HepG2 (cell line): ENCODE results near the gene NFATC2. TPM values are rescaled to one million over a fixed set of nuclear protein-coding genes. Genes with fewer than 3 reads are reported as not detected.

ENCODE experiments used
- CAMTA2 ChIP-seq: sonication (generic); formaldehyde crosslinking; IDR thresholded peaks from 2 replicates; pipeline ENCODE4 v1.4.0; 2020; ENCODE audit warnings: mild to moderate bottlenecking, missing genetic modification reagents, borderline replicate concordance
- FOXJ3 ChIP-seq: sonication (generic); formaldehyde crosslinking; IDR thresholded peaks from 2 replicates; pipeline ENCODE4 v1.4.0; 2020; ENCODE audit warnings: missing genetic modification reagents, mild to moderate bottlenecking, borderline replicate concordance
- HNF1A ChIP-seq, 2 experiments: sonication (generic) in 1 of 2; formaldehyde crosslinking in 1 of 2; IDR thresholded peaks; 2 replicates each; pipeline versions ENCODE4 v1.4.0 to v1.6.1; 2016 to 2020; ENCODE audit warnings: borderline replicate concordance in 1 of 2, low read depth in 1 of 2, mild to moderate bottlenecking in 1 of 2, missing genetic modification reagents in 1 of 2
- HNRNPH1 ChIP-seq: fragments of 200-400 bp; formaldehyde crosslinking; optimal IDR thresholded peaks from 2 replicates; pipeline ENCODE3; 2017; ENCODE audit warnings: mild to moderate bottlenecking, low read depth, low read length
- JDP2 ChIP-seq: sonication (generic); formaldehyde crosslinking; IDR thresholded peaks from 2 replicates; pipeline ENCODE4 v1.8.1; 2022; ENCODE audit warnings: missing genetic modification reagents, borderline replicate concordance
- KAT2B ChIP-seq: fragments of 150-350 bp; IDR thresholded peaks from 2 replicates; pipeline ENCODE4 v1.6.1; 2014; ENCODE audit warnings: low read depth, low read length, borderline replicate concordance
- MTERF4 ChIP-seq: sonication (generic); formaldehyde crosslinking; IDR thresholded peaks from 2 replicates; pipeline ENCODE4 v1.8.0; 2023; ENCODE audit warnings: mild to moderate bottlenecking, missing genetic modification reagents
- NFIC ChIP-seq: IDR thresholded peaks from 2 replicates; pipeline ENCODE4 v1.6.1; 2012; ENCODE audit warnings: mild to moderate bottlenecking, low read length, inconsistent platforms
- PAX8 ChIP-seq: sonication (generic); formaldehyde crosslinking; IDR thresholded peaks from 2 replicates; pipeline ENCODE4 v1.8.0; 2022; ENCODE audit warnings: mild to moderate bottlenecking, missing genetic modification reagents, borderline replicate concordance
- POLR2AphosphoS5 ChIP-seq: IDR thresholded peaks from 2 replicates; pipeline ENCODE4 v1.6.1; 2012; ENCODE audit warnings: low read depth, low read length
- SALL2 ChIP-seq: sonication (generic); formaldehyde crosslinking; IDR thresholded peaks from 2 replicates; pipeline ENCODE4 v1.8.1; 2023; ENCODE audit warnings: mild to moderate bottlenecking, missing genetic modification reagents, inconsistent platforms
- SETDB1 ChIP-seq: sonication (generic); formaldehyde crosslinking; IDR thresholded peaks from 2 replicates; pipeline ENCODE4 v1.5.1; 2020; ENCODE audit warnings: missing genetic modification reagents, mild to moderate bottlenecking, borderline replicate concordance
- SIX1 ChIP-seq: sonication (generic); formaldehyde crosslinking; IDR thresholded peaks from 2 replicates; pipeline ENCODE4 v1.4.0; 2020; ENCODE audit warnings: missing genetic modification reagents, borderline replicate concordance
- SYNCRIP ChIP-seq: fragments of 200-400 bp; formaldehyde crosslinking; IDR thresholded peaks from 2 replicates; pipeline ENCODE4 v1.6.1; 2018; ENCODE audit warnings: mild to moderate bottlenecking, low read depth, low read length; ENCODE audit not compliant: insufficient read depth
- TEAD3 ChIP-seq: optimal IDR thresholded peaks from 2 replicates; pipeline ENCODE3; 2016; ENCODE audit warnings: borderline replicate concordance
- ZBTB20 ChIP-seq: sonication (generic); formaldehyde crosslinking; IDR thresholded peaks from 2 replicates; pipeline ENCODE4 v1.8.1; 2023; ENCODE audit warnings: missing genetic modification reagents, low read depth, mild to moderate bottlenecking, borderline replicate concordance
- ZBTB3 ChIP-seq: sonication (generic); formaldehyde crosslinking; IDR thresholded peaks from 2 replicates; pipeline ENCODE4 v1.4.0; 2020; ENCODE audit warnings: low read depth, mild to moderate bottlenecking, moderate library complexity, missing genetic modification reagents, borderline replicate concordance
- ZIK1 ChIP-seq: sonication (generic); formaldehyde crosslinking; IDR thresholded peaks from 2 replicates; pipeline ENCODE4 v1.5.0; 2020; ENCODE audit warnings: mild to moderate bottlenecking, low read depth, missing genetic modification reagents, borderline replicate concordance
- ZNF263 ChIP-seq: sonication (generic); formaldehyde crosslinking; IDR thresholded peaks from 2 replicates; pipeline ENCODE4 v1.4.0; 2020; ENCODE audit warnings: missing genetic modification reagents
- ZNF335 ChIP-seq: sonication (generic); formaldehyde crosslinking; IDR thresholded peaks from 2 replicates; pipeline ENCODE4 v1.4.0; 2020; ENCODE audit warnings: missing genetic modification reagents
- ZNF451 ChIP-seq: sonication (generic); formaldehyde crosslinking; IDR thresholded peaks from 2 replicates; pipeline ENCODE4 v1.5.0; 2020; ENCODE audit warnings: mild to moderate bottlenecking, missing genetic modification reagents
- ZNF605 ChIP-seq: sonication (generic); formaldehyde crosslinking; IDR thresholded peaks from 2 replicates; pipeline ENCODE4 v1.8.0; 2022; ENCODE audit warnings: mild to moderate bottlenecking, missing genetic modification reagents
- ZNF747 ChIP-seq: sonication (generic); formaldehyde crosslinking; IDR thresholded peaks from 2 replicates; pipeline ENCODE4 v1.8.1; 2023; ENCODE audit warnings: missing genetic modification reagents, mild to moderate bottlenecking, borderline replicate concordance
- ZNF792 ChIP-seq: IDR thresholded peaks from 2 replicates; pipeline ENCODE4 v1.6.1; 2016
- ZSCAN25 ChIP-seq: sonication (generic); formaldehyde crosslinking; IDR thresholded peaks from 2 replicates; pipeline ENCODE4 v1.8.0; 2022; ENCODE audit warnings: mild to moderate bottlenecking, missing genetic modification reagents
- polyA plus RNA-seq, 8 experiments: library from polyadenylated mRNA; depleted of rRNA in 3 of 8; stranded (reverse) in 7 of 8; unstranded in 1 of 8; fragments of >200 nt; fragmentation: Illumina TruSeq in 4 of 8; extraction: Trizol in 4 of 8; gene quantifications; 2 replicates each; pipeline versions ENCODE4 v1.2.1 to v1.2.3, GENCODE V29; 2011 to 2016; ENCODE audit warnings: low read depth in 4 of 8, missing spikeins in 1 of 8, mixed read lengths in 1 of 8; ENCODE audit not compliant: insufficient read depth in 1 of 8
- total RNA-seq, 5 experiments: library from RNA; depleted of rRNA; stranded (reverse); fragments of >200 nt; fragmentation: Illumina TruSeq; extraction: Trizol; gene quantifications; 2 replicates each; pipeline ENCODE4 v1.2.3, GENCODE V29; 2016; ENCODE audit warnings: low read depth in 1 of 5

NFATC2 gene
- total and polyA plus RNA-seq, 2 of the 13 experiments (the other 11 are each of a cell fraction or from before 2014, with no cell fraction given) = 1.9 to 3.3 TPM

- TF ChIP-seq HNF1A (IDR thresholded peaks at IDR 0.05; ENCODE audit: low read depth) (no peak), HNF1A (CRISPR knock-in tag; IDR thresholded peaks at IDR 0.05; ENCODE audit: borderline replicate concordance) (no peak), TEAD3 (peak; percentile 49), HNRNPH1 (no peak), MTERF4 (CRISPR knock-in tag) (no peak), ZNF605 (peak; percentile 48; the same call in 1 of the 2 replicates), NFIC (no peak), POLR2AphosphoS5 (no peak), CAMTA2 (CRISPR knock-in tag) (0 out of 2 replicates have a peak, but pooled peaks have one; percentile 39), SYNCRIP (no peak), ZNF263 (CRISPR knock-in tag) (no peak; the same call in 1 of the 2 replicates), ZNF335 (no peak), ZBTB3 (CRISPR knock-in tag) (no peak), ZBTB20 (CRISPR knock-in tag) (no peak), ZNF451 (CRISPR knock-in tag) (no peak), SIX1 (CRISPR knock-in tag) (no peak), PAX8 (CRISPR knock-in tag) (no peak), ZNF747 (no peak), SALL2 (no peak), JDP2 (no peak), KAT2B (no peak), FOXJ3 (CRISPR knock-in tag) (no peak), ZNF792 (CRISPR knock-in tag) (no peak), ZIK1 (CRISPR knock-in tag) (no peak), SETDB1 (CRISPR knock-in tag) (no peak), ZSCAN25 (CRISPR knock-in tag) (no peak)
Measured at GRCh38 chr20:51426718-51427650, 115.5 kb downstream of the NFATC2 start (continued).
